Vagina (tissue), 2 donors: ENCODE data around the gene VPS72.

Experiments
- CTCF ChIP-seq, 3 experiments: fragments of 450-650 bp in 2 of 3; fragments of 200-600 bp in 1 of 3; sonication (generic) in 1 of 3; IDR thresholded peaks; one replicate each; pipeline ENCODE4 v1.5.1; 2017 to 2019; ENCODE audit warnings: antibody characterized with exemption in 3 of 3, mild to moderate bottlenecking in 2 of 3, moderate library complexity in 2 of 3
- POLR2AphosphoS5 ChIP-seq, 2 donors: sonication (generic); formaldehyde crosslinking; IDR thresholded peaks; one replicate each; pipeline ENCODE4 v1.9.0; 2017; ENCODE audit warnings: antibody characterized with exemption in 2 of 2, mild to moderate bottlenecking in 2 of 2, low read depth in 1 of 2; ENCODE audit not compliant: insufficient read depth in 1 of 2

- TF ChIP-seq CTCF (IDR thresholded peaks at IDR 0.05) = no peak
- TF ChIP-seq POLR2AphosphoS5 (IDR thresholded peaks at IDR 0.05; ENCODE audit: insufficient read depth in 1 of 2, low read depth in 1 of 2) = no peak
These were observed 55.6 kb downstream of the VPS72 start for GRCh38 chr1:151134396-151134795.
